ENCODE results near the gene SRD5A1.

The SRD5A1 gene

GRCh38 chr5:6704361-6704851 lies 71.2 kb downstream of the SRD5A1 start:
- Histone ChIP-seq H3K9me3 (ENCODE audit: control insufficient read depth, low read length) (no peaks in the 10 kb centered on the region), H3K4me3 (ENCODE audit: low read length) (no peak overlapping the region), H3K27me3 (replicated peaks; ENCODE audit: control insufficient read depth, insufficient read depth, low read length) (peaks cover 9% of the 10 kb centered on the region), H3K9ac (ENCODE audit: low read length) (peak overlapping the region; percentile 41), H3K4me1 (ENCODE audit: control insufficient read depth, insufficient read depth, low read length) (peaks cover 19% of the 10 kb centered on the region), H3K36me3 (ENCODE audit: control insufficient read depth, insufficient read depth, low read length, severe bottlenecking) (no peaks in the 10 kb centered on the region)
- DNase-seq (ENCODE audit: low read depth) = peak; percentile 89

GRCh38 chr5:6705088-6705487 lies 71.8 kb downstream of the SRD5A1 start:
- peaks cover 7% of the 10 kb centered on the region for H3K27me3 ChIP-seq (replicated peaks; ENCODE audit: control insufficient read depth, insufficient read depth, low read length)
- no peak overlapping the region for H3K9ac ChIP-seq (ENCODE audit: low read length)
- no peak for DNase-seq (ENCODE audit: low read depth)
- H3K36me3 ChIP-seq (ENCODE audit: control insufficient read depth, insufficient read depth, low read length, severe bottlenecking) = no peaks in the 10 kb centered on the region
- peaks cover 18% of the 10 kb centered on the region for H3K4me1 ChIP-seq (ENCODE audit: control insufficient read depth, insufficient read depth, low read length)
- H3K9me3 ChIP-seq (ENCODE audit: control insufficient read depth, low read length) = no peaks in the 10 kb centered on the region
- no peak overlapping the region for H3K4me3 ChIP-seq (ENCODE audit: low read length)

- no peak overlapping the region for H3K4me3 ChIP-seq (ENCODE audit: low read length)
- DNase-seq (ENCODE audit: low read depth) = no peak
These were observed 72.7 kb downstream of the SRD5A1 start for GRCh38 chr5:6705959-6706358.

GRCh38 chr5:6707852-6708251 lies 74.6 kb downstream of the SRD5A1 start:
- DNase-seq (ENCODE audit: low read depth) = no peak
- no peaks in the 10 kb centered on the region for H3K36me3 ChIP-seq (ENCODE audit: control insufficient read depth, insufficient read depth, low read length, severe bottlenecking)
- H3K4me3 ChIP-seq (ENCODE audit: low read length) = no peak overlapping the region
- no peaks in the 10 kb centered on the region for H3K27me3 ChIP-seq (replicated peaks; ENCODE audit: control insufficient read depth, insufficient read depth, low read length)
- no peak overlapping the region for H3K9ac ChIP-seq (ENCODE audit: low read length)
- no peaks in the 10 kb centered on the region for H3K9me3 ChIP-seq (ENCODE audit: control insufficient read depth, low read length)
- H3K4me1 ChIP-seq (ENCODE audit: control insufficient read depth, insufficient read depth, low read length) = peaks cover 21% of the 10 kb centered on the region

More at GRCh38 chr5:6705959-6706358, 72.7 kb downstream of the SRD5A1 start:
- H3K4me1 ChIP-seq (ENCODE audit: control insufficient read depth, insufficient read depth, low read length) = peaks cover 16% of the 10 kb centered on the region
- H3K9me3 ChIP-seq (ENCODE audit: control insufficient read depth, low read length) = no peaks in the 10 kb centered on the region
- H3K36me3 ChIP-seq (ENCODE audit: control insufficient read depth, insufficient read depth, low read length, severe bottlenecking) = no peaks in the 10 kb centered on the region
- H3K9ac ChIP-seq (ENCODE audit: low read length) = no peak overlapping the region
- H3K27me3 ChIP-seq (replicated peaks; ENCODE audit: control insufficient read depth, insufficient read depth, low read length) = no peaks in the 10 kb centered on the region

- Histone ChIP-seq H3K4me1 (ENCODE audit: control insufficient read depth, insufficient read depth, low read length) (peaks cover 18% of the 10 kb centered on the region), H3K9me3 (ENCODE audit: control insufficient read depth, low read length) (no peaks in the 10 kb centered on the region), H3K36me3 (ENCODE audit: control insufficient read depth, insufficient read depth, low read length, severe bottlenecking) (no peaks in the 10 kb centered on the region), H3K27me3 (replicated peaks; ENCODE audit: control insufficient read depth, insufficient read depth, low read length) (no peaks in the 10 kb centered on the region), H3K4me3 (ENCODE audit: low read length) (no peak overlapping the region), H3K9ac (ENCODE audit: low read length) (no peak overlapping the region)
- no peak for DNase-seq (ENCODE audit: low read depth)
These were observed 75.6 kb downstream of the SRD5A1 start for GRCh38 chr5:6708814-6709213.

GRCh38 chr5:6710070-6710469 lies 76.8 kb downstream of the SRD5A1 start:
- Histone ChIP-seq H3K27me3 (replicated peaks; ENCODE audit: control insufficient read depth, insufficient read depth, low read length) (no peaks in the 10 kb centered on the region), H3K4me1 (ENCODE audit: control insufficient read depth, insufficient read depth, low read length) (peaks cover 6% of the 10 kb centered on the region), H3K36me3 (ENCODE audit: control insufficient read depth, insufficient read depth, low read length, severe bottlenecking) (no peaks in the 10 kb centered on the region), H3K9me3 (ENCODE audit: control insufficient read depth, low read length) (no peaks in the 10 kb centered on the region), H3K9ac (ENCODE audit: low read length) (no peak overlapping the region), H3K4me3 (ENCODE audit: low read length) (no peak overlapping the region)
- no peak for DNase-seq (ENCODE audit: low read depth)

- peaks cover 12% of the 10 kb centered on the region for H3K4me1 ChIP-seq (ENCODE audit: control insufficient read depth, insufficient read depth, low read length)
- H3K9me3 ChIP-seq (ENCODE audit: control insufficient read depth, low read length) = no peaks in the 10 kb centered on the region
- no peaks in the 10 kb centered on the region for H3K36me3 ChIP-seq (ENCODE audit: control insufficient read depth, insufficient read depth, low read length, severe bottlenecking)
- H3K27me3 ChIP-seq (replicated peaks; ENCODE audit: control insufficient read depth, insufficient read depth, low read length) = no peaks in the 10 kb centered on the region
- DNase-seq (ENCODE audit: low read depth) = no peak
- H3K9ac ChIP-seq (ENCODE audit: low read length) = no peak overlapping the region
- no peak overlapping the region for H3K4me3 ChIP-seq (ENCODE audit: low read length)
These were observed 77.5 kb downstream of the SRD5A1 start for GRCh38 chr5:6710551-6711318.

GRCh38 chr5:6711409-6712141 lies 78.3 kb downstream of the SRD5A1 start:
- H3K4me1 ChIP-seq (ENCODE audit: control insufficient read depth, insufficient read depth, low read length) = peaks cover 21% of the 10 kb centered on the region
- H3K9ac ChIP-seq (ENCODE audit: low read length) = peak overlapping the region; percentile 92
- no peak for DNase-seq (ENCODE audit: low read depth)
- H3K9me3 ChIP-seq (ENCODE audit: control insufficient read depth, low read length) = no peaks in the 10 kb centered on the region
- no peaks in the 10 kb centered on the region for H3K27me3 ChIP-seq (replicated peaks; ENCODE audit: control insufficient read depth, insufficient read depth, low read length)
- H3K4me3 ChIP-seq (ENCODE audit: low read length) = peak overlapping the region; percentile 87
- H3K36me3 ChIP-seq (ENCODE audit: control insufficient read depth, insufficient read depth, low read length, severe bottlenecking) = no peaks in the 10 kb centered on the region

- H3K9me3 ChIP-seq (ENCODE audit: control insufficient read depth, low read length) = no peaks in the 10 kb centered on the region
- H3K4me3 ChIP-seq (ENCODE audit: low read length) = peak overlapping the region; percentile 87
- peak overlapping the region; percentile 92 for H3K9ac ChIP-seq (ENCODE audit: low read length)
- DNase-seq (ENCODE audit: low read depth) = peak; percentile 79
- no peaks in the 10 kb centered on the region for H3K36me3 ChIP-seq (ENCODE audit: control insufficient read depth, insufficient read depth, low read length, severe bottlenecking)
- peaks cover 27% of the 10 kb centered on the region for H3K4me1 ChIP-seq (ENCODE audit: control insufficient read depth, insufficient read depth, low read length)
- no peaks in the 10 kb centered on the region for H3K27me3 ChIP-seq (replicated peaks; ENCODE audit: control insufficient read depth, insufficient read depth, low read length)
These were observed 78.9 kb downstream of the SRD5A1 start for GRCh38 chr5:6712142-6712576.

- H3K4me3 ChIP-seq (ENCODE audit: low read length) = peak overlapping the region; percentile 87
- H3K27me3 ChIP-seq (replicated peaks; ENCODE audit: control insufficient read depth, insufficient read depth, low read length) = no peaks in the 10 kb centered on the region
- H3K9me3 ChIP-seq (ENCODE audit: control insufficient read depth, low read length) = no peaks in the 10 kb centered on the region
- peaks cover 32% of the 10 kb centered on the region for H3K4me1 ChIP-seq (ENCODE audit: control insufficient read depth, insufficient read depth, low read length)
- H3K36me3 ChIP-seq (ENCODE audit: control insufficient read depth, insufficient read depth, low read length, severe bottlenecking) = no peaks in the 10 kb centered on the region
- H3K9ac ChIP-seq (ENCODE audit: low read length) = peak overlapping the region; percentile 92
- DNase-seq (ENCODE audit: low read depth) = peak; percentile 98
These were observed 79.5 kb downstream of the SRD5A1 start for GRCh38 chr5:6712577-6713273.
